ENCODE results near the gene PRSS37.

Gene PRSS37

DNA sequence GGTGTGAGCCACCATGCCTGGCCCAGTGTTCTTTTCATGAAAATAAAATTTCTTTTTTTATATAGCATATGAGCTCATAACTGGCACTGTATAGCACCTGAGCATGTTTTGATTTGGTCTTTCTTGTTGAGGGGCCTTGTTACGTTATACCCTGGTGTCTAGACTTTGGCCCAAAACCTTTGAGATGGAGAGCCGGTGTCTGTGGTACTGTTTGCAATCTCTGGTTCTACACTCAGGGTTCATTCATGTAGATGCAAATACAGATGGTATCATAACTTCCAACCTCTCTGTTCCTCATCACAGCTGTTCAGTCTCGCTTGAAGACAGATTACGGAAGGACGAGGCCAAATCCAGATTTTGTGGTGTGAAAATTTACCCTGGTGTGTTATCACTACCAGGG, 51.4 kb downstream of the PRSS37 start, which contains the start of gene TAS2R5:
Gene TAS2R5, plus strand, starts transcription at position 301 of the 400 bp plus-strand sequence. CDS start 145 bp downstream, outside the sequence.
- intact Hi-C loops (cut with DNase I) = no loop called here
- no peak for DNase-seq

DNA sequence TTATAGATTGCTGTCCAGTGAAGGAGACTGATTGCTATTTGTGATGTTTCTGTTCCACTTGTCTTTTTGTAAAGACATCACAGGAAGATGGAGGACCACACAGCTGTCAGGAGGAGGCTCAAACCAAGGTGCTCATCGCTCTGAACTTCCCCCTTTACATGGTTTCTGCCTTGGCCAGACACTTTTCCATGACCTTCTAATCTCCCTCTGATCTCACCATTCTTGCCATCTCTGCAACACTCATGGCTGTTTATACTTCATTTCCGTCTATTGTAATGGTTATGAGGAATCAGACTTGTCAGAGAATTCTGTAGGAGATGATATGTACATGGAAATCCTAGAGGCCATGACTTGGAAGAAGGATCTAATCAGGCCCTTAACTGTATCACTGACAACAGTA, 53.0 kb downstream of the PRSS37 start:
- DNase-seq = no peak
- intact Hi-C loops (cut with DNase I) = no loop called here

All from posterior cingulate gyrus (tissue), 11 donors.